ENCODE measurements around the gene GTPBP2.

- TF ChIP-seq CTCF (IDR thresholded peaks at IDR 0.05) (no peak), POLR2AphosphoS5 (IDR thresholded peaks at IDR 0.05; ENCODE audit: insufficient read depth in 1 of 2, low read depth in 1 of 2) (no peak)
Observed at GRCh38 chr6:43630980-43631619, 2.0 kb upstream of the GTPBP2 start.
